ENCODE data around the gene CMTM8.
A peak's percentile ranks its signal among the peaks of the same experiment; 100 is the strongest.

The CMTM8 gene

GRCh38 chr3:32355751-32356291 is 117.3 kb downstream of the CMTM8 start:
- no peaks in the 10 kb centered on the region for H3K9me3 ChIP-seq (ENCODE audit: severe bottlenecking)
- no peak for TF ChIP-seq CTCF (IDR thresholded peaks at IDR 0.05; ENCODE audit: poor library complexity, severe bottlenecking)
- H3K27ac ChIP-seq (ENCODE audit: poor library complexity, severe bottlenecking) = no peak overlapping the region
- no peaks in the 10 kb centered on the region for H3K4me1 ChIP-seq (ENCODE audit: insufficient read depth, poor library complexity, severe bottlenecking)
- H3K36me3 ChIP-seq (ENCODE audit: low read depth) = no peaks in the 10 kb centered on the region
- no peak overlapping the region for H3K4me3 ChIP-seq (ENCODE audit: severe bottlenecking)
- DNase-seq (ENCODE audit: low spot score) (no peak), ATAC-seq (ENCODE audit: low read depth) (peak; percentile 31; the same call in 2 of the 3 replicates)
- no peaks in the 10 kb centered on the region for H3K27me3 ChIP-seq (ENCODE audit: insufficient read depth, poor library complexity, severe bottlenecking)

GRCh38 chr3:32359766-32360492 is 121.4 kb downstream of the CMTM8 start:
- DNase-seq (ENCODE audit: low spot score) (no peak), ATAC-seq (ENCODE audit: low read depth) (no peak)
- TF ChIP-seq CTCF (IDR thresholded peaks at IDR 0.05; ENCODE audit: poor library complexity, severe bottlenecking) = no peak

GRCh38 chr3:32360493-32360827 is 122.0 kb downstream of the CMTM8 start:
- no peak for ATAC-seq (ENCODE audit: low read depth)
- no peak for TF ChIP-seq CTCF (IDR thresholded peaks at IDR 0.05; ENCODE audit: poor library complexity, severe bottlenecking)

More at GRCh38 chr3:32359766-32360492, 121.4 kb downstream of the CMTM8 start:
- no peaks in the 10 kb centered on the region for H3K36me3 ChIP-seq (ENCODE audit: low read depth)
- H3K9me3 ChIP-seq (ENCODE audit: severe bottlenecking) = no peaks in the 10 kb centered on the region
- H3K27me3 ChIP-seq (ENCODE audit: insufficient read depth, poor library complexity, severe bottlenecking) = no peaks in the 10 kb centered on the region
- no peak overlapping the region for H3K27ac ChIP-seq (ENCODE audit: poor library complexity, severe bottlenecking)
- H3K4me1 ChIP-seq (ENCODE audit: insufficient read depth, poor library complexity, severe bottlenecking) = no peaks in the 10 kb centered on the region
- no peak overlapping the region for H3K4me3 ChIP-seq (ENCODE audit: severe bottlenecking)

GRCh38 chr3:32366638-32367397 is 128.3 kb downstream of the CMTM8 start:
- no peaks in the 10 kb centered on the region for H3K27me3 ChIP-seq (ENCODE audit: insufficient read depth, poor library complexity, severe bottlenecking)
- H3K4me3 ChIP-seq (ENCODE audit: severe bottlenecking) = no peak overlapping the region
- H3K36me3 ChIP-seq (ENCODE audit: low read depth) = no peaks in the 10 kb centered on the region
- H3K27ac ChIP-seq (ENCODE audit: poor library complexity, severe bottlenecking) = no peak overlapping the region
- ATAC-seq (ENCODE audit: low read depth) = peak; percentile 40; the same call in 1 of the 3 replicates
- no peaks in the 10 kb centered on the region for H3K9me3 ChIP-seq (ENCODE audit: severe bottlenecking)
- H3K4me1 ChIP-seq (ENCODE audit: insufficient read depth, poor library complexity, severe bottlenecking) = peaks cover 4% of the 10 kb centered on the region
- no peak for DNase-seq (ENCODE audit: low spot score)
- no peak for TF ChIP-seq CTCF (IDR thresholded peaks at IDR 0.05; ENCODE audit: poor library complexity, severe bottlenecking)

More at GRCh38 chr3:32360493-32360827, 122.0 kb downstream of the CMTM8 start:
- Histone ChIP-seq H3K27ac (ENCODE audit: poor library complexity, severe bottlenecking) (no peak overlapping the region), H3K4me1 (ENCODE audit: insufficient read depth, poor library complexity, severe bottlenecking) (no peaks in the 10 kb centered on the region), H3K36me3 (ENCODE audit: low read depth) (no peaks in the 10 kb centered on the region), H3K27me3 (ENCODE audit: insufficient read depth, poor library complexity, severe bottlenecking) (no peaks in the 10 kb centered on the region), H3K4me3 (ENCODE audit: severe bottlenecking) (no peak overlapping the region), H3K9me3 (ENCODE audit: severe bottlenecking) (no peaks in the 10 kb centered on the region)
- DNase-seq (ENCODE audit: low spot score) = no peak

Measured in RWPE2 (cell line).